Activated CD4-positive, CD25-positive, alpha-beta regulatory T cell treated with anti-CD3 and anti-CD28 coated beads, Interleukin-2, amount 50 U/mL, for 16 hours (primary cell): ENCODE data around the gene DLG4.
"Not testable (repeated sequence)": the region's sequence is repeated elsewhere in the genome, so short reads cannot be mapped to it uniquely, and the experiment has no call there.

ENCODE experiments used
- DNase-seq: peaks from one replicate; pipeline ENCODE4 v3.0.0-alpha.2; 2020; ENCODE audit warnings: low read depth, low spot score

Gene DLG4

DNA sequence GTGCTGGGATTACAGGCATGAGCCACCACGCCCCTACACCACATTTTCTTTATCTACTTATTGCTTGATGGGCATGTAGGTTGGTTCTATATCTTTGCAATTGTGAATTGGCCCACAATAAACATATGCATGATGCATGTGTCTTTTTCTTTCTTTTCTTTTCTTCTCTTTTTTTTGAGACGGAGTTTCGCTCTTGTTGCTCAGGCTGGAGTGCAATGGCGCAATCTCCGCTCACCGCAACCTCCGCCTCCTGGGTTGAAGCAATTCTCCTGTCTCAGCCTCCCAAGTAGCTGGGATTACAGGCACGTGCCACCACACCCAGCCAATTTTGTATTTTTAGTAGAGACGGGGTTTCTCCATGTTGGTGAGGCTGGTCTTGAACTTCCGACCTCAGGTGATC lies 61.2 kb downstream of the DLG4 start:
- not testable (repeated sequence) for DNase-seq

- DNase-seq = no peak
Observed at GRCh38 chr17:7156342-7156940, 63.2 kb downstream of the DLG4 start.

DNA sequence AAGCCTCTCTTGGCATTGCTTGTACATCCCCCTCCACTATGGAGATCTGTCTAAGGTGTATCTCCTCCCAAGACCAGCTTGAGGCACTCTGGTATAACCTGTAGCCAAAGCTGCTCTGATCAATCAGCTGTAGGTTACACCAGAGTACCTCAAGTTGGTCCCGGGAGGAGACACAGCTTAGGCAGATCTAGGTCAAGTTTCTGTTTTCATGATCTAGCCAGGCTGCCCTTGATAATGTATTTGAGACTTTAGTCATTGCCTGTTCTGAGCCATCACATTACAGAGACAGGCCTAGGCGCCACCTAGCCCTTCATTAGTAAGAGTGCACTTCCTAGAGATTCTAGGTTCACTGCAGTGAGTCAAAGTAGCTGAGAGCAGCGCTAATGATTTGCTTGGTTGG lies 71.9 kb downstream of the DLG4 start:
- no peak for DNase-seq

DNA sequence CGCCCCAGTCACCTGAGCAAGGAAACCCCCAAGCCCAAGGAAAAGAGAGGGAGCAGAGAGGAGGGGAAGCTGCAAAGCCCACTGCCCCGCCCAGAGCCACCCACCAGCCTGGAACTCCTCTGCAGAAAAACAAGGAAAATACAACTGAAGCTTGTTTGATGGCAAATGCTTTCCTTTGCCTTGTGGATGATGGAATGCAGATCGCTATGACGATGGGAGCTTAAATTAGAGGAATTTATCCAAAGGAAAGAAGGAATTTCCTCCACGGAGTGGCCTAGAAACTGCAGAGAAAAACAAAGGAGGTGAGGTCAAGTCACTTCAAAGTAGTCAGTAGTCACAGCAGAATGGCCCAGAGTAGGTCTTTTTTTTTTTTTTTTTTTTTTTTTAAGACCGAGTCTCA lies 73.5 kb downstream of the DLG4 start:
- no peak for DNase-seq

DNA sequence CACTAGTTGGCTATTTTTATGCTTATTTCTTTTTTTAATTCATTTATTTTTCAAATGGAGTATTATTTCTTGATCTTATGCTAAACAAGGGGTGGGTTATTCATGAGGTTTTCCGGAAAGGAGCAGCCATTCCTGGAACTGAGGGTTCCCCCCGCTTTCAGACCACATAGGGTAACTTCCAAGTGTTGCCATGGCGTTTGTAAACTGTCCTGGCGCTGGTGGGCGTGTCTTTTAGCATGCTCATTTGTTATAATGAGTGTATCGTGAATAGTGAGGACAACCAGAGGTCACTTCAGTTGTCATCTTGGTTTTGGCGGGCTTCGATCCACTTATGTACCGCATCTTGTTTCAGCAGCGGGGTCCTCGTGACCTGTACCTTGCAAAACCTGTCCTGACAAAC lies 75.4 kb downstream of the DLG4 start:
- no peak for DNase-seq

DNA sequence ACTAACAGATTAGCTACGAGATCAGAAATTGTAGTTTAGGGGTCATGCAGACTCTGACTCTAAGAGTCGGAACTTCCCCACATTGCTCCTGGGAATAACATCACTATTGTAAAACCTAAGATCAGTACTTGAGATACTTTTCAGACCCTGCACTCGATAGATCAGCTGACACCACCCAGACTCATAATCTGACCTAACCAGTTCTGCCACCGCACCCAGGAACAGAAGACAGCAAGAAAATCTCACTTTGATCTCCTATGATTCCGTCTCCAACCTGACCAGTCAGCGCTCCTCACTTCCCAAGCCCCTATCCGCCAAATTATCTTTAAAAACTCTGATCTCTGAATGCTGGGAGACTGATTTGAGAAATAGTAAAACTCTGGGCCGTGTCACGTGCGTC lies 77.8 kb downstream of the DLG4 start:
- DNase-seq = no peak

DNA sequence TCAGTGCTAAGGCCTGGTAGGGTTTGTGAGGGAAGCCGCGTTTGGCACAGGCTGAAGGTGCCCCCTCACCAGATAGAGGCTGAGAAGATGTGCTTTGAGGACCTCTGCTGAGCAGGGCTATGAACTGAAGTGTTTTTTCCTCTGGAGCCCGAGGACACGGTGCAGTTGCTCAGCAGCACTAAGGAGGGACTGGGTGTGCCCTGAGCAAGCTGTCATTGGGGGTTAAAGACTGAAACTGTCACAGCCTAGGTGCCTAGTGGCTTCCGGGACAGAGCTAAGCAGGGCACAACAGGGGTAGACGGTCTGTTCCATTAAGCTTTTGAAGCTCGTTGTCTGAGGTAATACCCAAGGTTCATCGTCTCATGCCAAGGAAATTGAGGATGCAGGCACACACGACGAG lies 80.2 kb downstream of the DLG4 start:
- no peak for DNase-seq

GRCh38 chr17:7138800-7139381 lies 80.7 kb downstream of the DLG4 start:
- no peak for DNase-seq

GRCh38 chr17:7137171-7137943 lies 82.3 kb downstream of the DLG4 start:
- no peak for DNase-seq
